Stimulated activated CD8-positive, alpha-beta memory T cell treated with anti-CD3 and anti-CD28 coated beads, Interleukin-7, amount 100 ng/mL, for 24 hours (primary cell): Measurements from ENCODE around the gene CACNG1.
"Not testable (repeated sequence)": the region's sequence is repeated elsewhere in the genome, so short reads cannot be mapped to it uniquely, and the experiment has no call there.

Experiments
- DNase-seq: peaks from one replicate; pipeline ENCODE4 v3.0.0-alpha.2; 2020; ENCODE audit warnings: low read depth

CACNG1 gene

GRCh38 chr17:67025216-67025792 is 19.1 kb upstream of the CACNG1 start:
- no peak for DNase-seq

- DNase-seq: no peak
These were observed 18.0 kb upstream of the CACNG1 start for GRCh38 chr17:67026341-67026740.

- no peak for DNase-seq
These were observed 17.2 kb upstream of the CACNG1 start for GRCh38 chr17:67027031-67027628.

GRCh38 chr17:67030641-67031040 is 13.7 kb upstream of the CACNG1 start:
- no peak for DNase-seq

GRCh38 chr17:67032382-67032781 is 12.0 kb upstream of the CACNG1 start:
- DNase-seq: no peak

- no peak for DNase-seq
These were observed 11.4 kb upstream of the CACNG1 start for GRCh38 chr17:67032985-67033384.

- no peak for DNase-seq
These were observed 10.7 kb upstream of the CACNG1 start for GRCh38 chr17:67033613-67034012.

GRCh38 chr17:67035131-67036083 is 8.9 kb upstream of the CACNG1 start:
- no peak for DNase-seq

GRCh38 chr17:67038861-67039365 is 5.4 kb upstream of the CACNG1 start:
- no peak for DNase-seq

- no peak for DNase-seq
These were observed 3.7 kb upstream of the CACNG1 start for GRCh38 chr17:67040652-67041051.

- DNase-seq: not testable (repeated sequence)
These were observed 3.2 kb upstream of the CACNG1 start for GRCh38 chr17:67041119-67041518.

GRCh38 chr17:67041531-67041930 is 2.8 kb upstream of the CACNG1 start:
- no peak for DNase-seq

- DNase-seq: no peak
These were observed 2.1 kb upstream of the CACNG1 start for GRCh38 chr17:67041941-67042899.

GRCh38 chr17:67043283-67043682 is 1.1 kb upstream of the CACNG1 start:
- no peak for DNase-seq

- DNase-seq: no peak
These were observed 586 bp downstream of the CACNG1 start for GRCh38 chr17:67044940-67045339.

- no peak for DNase-seq
These were observed 2.0 kb downstream of the CACNG1 start for GRCh38 chr17:67046398-67046797.

GRCh38 chr17:67047382-67047781 is 3.0 kb downstream of the CACNG1 start:
- DNase-seq: no peak

- DNase-seq: no peak
These were observed 4.8 kb downstream of the CACNG1 start for GRCh38 chr17:67049025-67049739.

- DNase-seq: no peak
These were observed 5.7 kb downstream of the CACNG1 start for GRCh38 chr17:67050066-67050465.

- no peak for DNase-seq
These were observed 6.3 kb downstream of the CACNG1 start for GRCh38 chr17:67050471-67051154.
